Measurements from ENCODE around the gene TENM4.

Gene TENM4

DNA sequence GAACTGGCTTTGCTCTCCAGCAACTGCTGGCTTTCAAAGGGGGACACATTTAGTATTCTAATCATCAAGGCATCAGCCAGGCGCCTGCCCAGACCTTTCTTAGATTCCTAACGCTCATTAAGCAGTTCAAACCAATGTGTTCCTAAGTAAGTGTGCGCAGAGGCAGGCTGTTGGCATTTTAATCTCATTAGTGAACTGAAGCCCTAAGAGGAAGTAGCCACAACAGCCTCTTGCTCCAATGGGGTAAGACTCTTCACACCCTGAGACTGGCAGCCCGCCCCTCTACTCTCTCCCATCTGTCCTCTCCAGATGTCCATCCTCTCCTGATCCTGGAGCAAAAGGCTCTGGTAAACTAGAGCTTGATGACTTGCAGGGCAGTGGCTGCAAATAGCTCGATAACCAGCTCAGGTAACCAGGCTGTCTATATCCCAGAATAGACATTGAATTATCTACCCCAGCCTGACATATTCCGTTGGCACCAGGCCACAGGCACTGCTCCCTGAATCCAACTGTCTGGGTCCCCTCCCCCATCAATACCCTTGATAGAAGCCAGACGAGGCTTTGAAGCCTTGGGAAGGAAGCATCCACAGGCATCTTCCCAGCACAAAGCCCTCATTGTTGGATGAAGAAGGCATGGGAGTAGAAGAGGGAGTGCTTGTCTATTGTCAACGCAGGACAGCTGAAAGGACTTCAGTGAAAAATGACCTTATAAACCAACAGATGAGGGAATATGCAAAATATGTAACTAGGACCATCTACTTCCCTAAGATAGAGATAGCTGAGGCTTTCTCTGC is 321.1 kb downstream of the TENM4 start:
- Histone ChIP-seq H3K4me2 (ENCODE audit: insufficient read depth, low read length) (no peak overlapping the region), H4K20me1 (ENCODE audit: insufficient read depth, low read length) (no peaks in the 10 kb centered on the region), H2AFZ (ENCODE audit: low read depth, low read length) (no peak overlapping the region), H3K9me3 (ENCODE audit: insufficient read depth, low read length, severe bottlenecking) (no peaks in the 10 kb centered on the region), H3K79me2 (ENCODE audit: insufficient read depth, low read length) (no peaks in the 10 kb centered on the region), H3K36me3 (ENCODE audit: insufficient read depth, low read length) (no peaks in the 10 kb centered on the region), H3K9ac (ENCODE audit: low read depth, low read length) (no peak overlapping the region), H3K27me3 (ENCODE audit: insufficient read depth, low read length, poor library complexity) (no peaks in the 10 kb centered on the region), H3K4me1 (ENCODE audit: insufficient read depth, low read length) (no peaks in the 10 kb centered on the region), H3K4me3 (ENCODE audit: low read depth in 1 of 2, low read length in 2 of 2) (no peak overlapping the region), H3K27ac (ENCODE audit: low read length) (no peak overlapping the region)
- DNase-seq (no peak), ATAC-seq (ENCODE audit: insufficient read depth, low read depth) (no peak)
- TF ChIP-seq, protein P1, sequence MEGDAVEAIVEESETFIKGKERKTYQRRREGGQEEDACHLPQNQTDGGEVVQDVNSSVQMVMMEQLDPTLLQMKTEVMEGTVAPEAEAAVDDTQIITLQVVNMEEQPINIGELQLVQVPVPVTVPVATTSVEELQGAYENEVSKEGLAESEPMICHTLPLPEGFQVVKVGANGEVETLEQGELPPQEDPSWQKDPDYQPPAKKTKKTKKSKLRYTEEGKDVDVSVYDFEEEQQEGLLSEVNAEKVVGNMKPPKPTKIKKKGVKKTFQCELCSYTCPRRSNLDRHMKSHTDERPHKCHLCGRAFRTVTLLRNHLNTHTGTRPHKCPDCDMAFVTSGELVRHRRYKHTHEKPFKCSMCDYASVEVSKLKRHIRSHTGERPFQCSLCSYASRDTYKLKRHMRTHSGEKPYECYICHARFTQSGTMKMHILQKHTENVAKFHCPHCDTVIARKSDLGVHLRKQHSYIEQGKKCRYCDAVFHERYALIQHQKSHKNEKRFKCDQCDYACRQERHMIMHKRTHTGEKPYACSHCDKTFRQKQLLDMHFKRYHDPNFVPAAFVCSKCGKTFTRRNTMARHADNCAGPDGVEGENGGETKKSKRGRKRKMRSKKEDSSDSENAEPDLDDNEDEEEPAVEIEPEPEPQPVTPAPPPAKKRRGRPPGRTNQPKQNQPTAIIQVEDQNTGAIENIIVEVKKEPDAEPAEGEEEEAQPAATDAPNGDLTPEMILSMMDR (IDR thresholded peaks at IDR 0.05; ENCODE audit: borderline replicate concordance, extremely low read depth, low read length, poor library complexity, severe bottlenecking): no peak
- no peak for TF ChIP-seq EZH2 (IDR thresholded peaks at IDR 0.05; ENCODE audit: borderline replicate concordance, low read depth, low read length, severe bottlenecking)

DNA sequence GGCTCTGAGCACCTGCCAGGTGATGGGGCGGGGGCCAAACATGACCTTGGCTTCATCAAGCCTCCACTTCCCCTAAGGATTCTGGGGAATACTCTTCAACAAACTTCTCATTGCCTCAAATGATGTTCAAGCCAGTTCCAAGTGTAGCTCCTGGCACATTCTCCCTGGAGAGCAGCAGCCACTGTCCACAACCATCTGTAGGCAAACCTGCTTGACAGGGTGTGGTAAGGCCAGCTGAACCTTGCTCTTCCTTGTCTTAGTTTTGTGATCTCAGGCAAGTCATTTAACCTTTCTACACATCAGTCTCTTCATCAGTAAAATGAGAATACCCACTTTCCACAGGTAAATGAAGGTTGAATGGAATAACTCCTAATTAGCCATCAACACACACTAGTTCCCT is 323.3 kb downstream of the TENM4 start:
- Histone ChIP-seq H3K79me2 (ENCODE audit: insufficient read depth, low read length) (no peaks in the 10 kb centered on the region), H3K4me3 (ENCODE audit: low read depth in 1 of 2, low read length in 2 of 2) (no peak overlapping the region), H4K20me1 (ENCODE audit: insufficient read depth, low read length) (no peaks in the 10 kb centered on the region), H3K9me3 (ENCODE audit: insufficient read depth, low read length, severe bottlenecking) (no peaks in the 10 kb centered on the region), H3K4me2 (ENCODE audit: insufficient read depth, low read length) (no peak overlapping the region), H3K27ac (ENCODE audit: low read length) (no peak overlapping the region), H3K9ac (ENCODE audit: low read depth, low read length) (no peak overlapping the region), H3K4me1 (ENCODE audit: insufficient read depth, low read length) (no peaks in the 10 kb centered on the region), H3K36me3 (ENCODE audit: insufficient read depth, low read length) (no peaks in the 10 kb centered on the region), H3K27me3 (ENCODE audit: insufficient read depth, low read length, poor library complexity) (no peaks in the 10 kb centered on the region), H2AFZ (ENCODE audit: low read depth, low read length) (no peak overlapping the region)
- ATAC-seq (ENCODE audit: insufficient read depth, low read depth): no peak
- TF ChIP-seq, protein P1 (IDR thresholded peaks at IDR 0.05; ENCODE audit: borderline replicate concordance, extremely low read depth, low read length, poor library complexity, severe bottlenecking): no peak
- no peak for TF ChIP-seq EZH2 (IDR thresholded peaks at IDR 0.05; ENCODE audit: borderline replicate concordance, low read depth, low read length, severe bottlenecking)
- no peak for DNase-seq

DNA sequence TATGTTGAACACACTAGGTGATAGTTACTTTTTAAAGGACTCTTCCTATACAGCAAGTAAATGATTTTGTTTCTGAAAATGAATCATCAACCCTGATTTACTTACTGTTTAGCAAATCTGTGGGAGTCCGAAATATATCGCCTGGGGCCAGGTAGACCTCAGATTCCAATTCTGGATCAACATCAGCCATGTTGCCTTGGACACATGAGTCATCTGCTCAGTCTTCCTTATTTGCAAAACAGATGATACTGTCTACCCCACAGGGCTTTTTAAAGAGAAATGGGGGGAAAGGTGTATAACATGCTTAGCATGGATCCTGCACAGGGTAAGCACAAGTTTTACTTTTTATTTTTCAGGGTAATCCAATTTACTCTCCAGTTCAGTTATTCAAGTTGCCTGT is 324.2 kb downstream of the TENM4 start:
- no peak for TF ChIP-seq EZH2 (IDR thresholded peaks at IDR 0.05; ENCODE audit: borderline replicate concordance, low read depth, low read length, severe bottlenecking)
- TF ChIP-seq, protein P1 (IDR thresholded peaks at IDR 0.05; ENCODE audit: borderline replicate concordance, extremely low read depth, low read length, poor library complexity, severe bottlenecking): no peak
- Histone ChIP-seq H3K27ac (ENCODE audit: low read length) (no peak overlapping the region), H3K4me3 (ENCODE audit: low read depth in 1 of 2, low read length in 2 of 2) (no peak overlapping the region), H3K79me2 (ENCODE audit: insufficient read depth, low read length) (no peaks in the 10 kb centered on the region), H3K4me1 (ENCODE audit: insufficient read depth, low read length) (no peaks in the 10 kb centered on the region), H3K9me3 (ENCODE audit: insufficient read depth, low read length, severe bottlenecking) (no peaks in the 10 kb centered on the region), H3K27me3 (ENCODE audit: insufficient read depth, low read length, poor library complexity) (no peaks in the 10 kb centered on the region), H4K20me1 (ENCODE audit: insufficient read depth, low read length) (no peaks in the 10 kb centered on the region), H3K9ac (ENCODE audit: low read depth, low read length) (no peak overlapping the region), H3K4me2 (ENCODE audit: insufficient read depth, low read length) (no peak overlapping the region), H2AFZ (ENCODE audit: low read depth, low read length) (no peak overlapping the region), H3K36me3 (ENCODE audit: insufficient read depth, low read length) (no peaks in the 10 kb centered on the region)
- DNase-seq (no peak), ATAC-seq (ENCODE audit: insufficient read depth, low read depth) (no peak)

Data from DND-41 (cell line).